Liver (tissue), 9 donors: ENCODE results near the gene PHF21B. TPM values are rescaled to one million over a fixed set of nuclear protein-coding genes. Genes with fewer than 3 reads are reported as not detected.

Source experiments
- DNase-seq: peaks from one replicate; pipeline ENCODE4 v3.0.0-alpha.2; 2017; ENCODE audit warnings: low spot score
- H3K27ac ChIP-seq, 2 donors: one replicate each; pipeline ENCODE4 v1.7.0; 2013; ENCODE audit warnings: inconsistent platforms in 2 of 2, low read length in 2 of 2, control low read depth in 1 of 2, low read depth in 1 of 2, mild to moderate bottlenecking in 1 of 2
- H3K27me3 ChIP-seq, 4 donors: one replicate each; pipeline versions ENCODE4 v1.6.1 to v1.7.0; 2013; ENCODE audit warnings: low read length in 3 of 4, inconsistent platforms in 1 of 4, mild to moderate bottlenecking in 1 of 4, moderate library complexity in 1 of 4; ENCODE audit not compliant: control insufficient read depth in 4 of 4, insufficient read depth in 4 of 4
- H3K36me3 ChIP-seq, 4 donors: one replicate each; pipeline versions ENCODE4 v1.6.1 to v1.7.0; 2013; ENCODE audit warnings: low read length in 3 of 4, mild to moderate bottlenecking in 3 of 4, low read depth in 1 of 4, moderate library complexity in 1 of 4; ENCODE audit not compliant: control insufficient read depth in 4 of 4, insufficient read depth in 3 of 4
- H3K4me1 ChIP-seq, 4 donors: one replicate each; pipeline versions ENCODE4 v1.6.1 to v1.7.0; 2013; ENCODE audit warnings: low read length in 3 of 4, mild to moderate bottlenecking in 3 of 4, moderate library complexity in 1 of 4; ENCODE audit not compliant: control insufficient read depth in 4 of 4, insufficient read depth in 4 of 4
- H3K4me3 ChIP-seq, 3 donors: one replicate each; pipeline versions ENCODE4 v1.6.1 to v1.7.0; 2013; ENCODE audit warnings: low read length in 3 of 3, control low read depth in 1 of 3, low read depth in 1 of 3, mild to moderate bottlenecking in 1 of 3
- H3K9ac ChIP-seq, 2 donors: one replicate each; pipeline ENCODE4 v1.7.0; 2013; ENCODE audit warnings: low read length in 2 of 2, mild to moderate bottlenecking in 2 of 2, moderate library complexity in 2 of 2, control low read depth in 1 of 2, low read depth in 1 of 2
- H3K9me3 ChIP-seq, 4 donors: one replicate each; pipeline versions ENCODE4 v1.6.1 to v1.7.0; 2013; ENCODE audit warnings: low read length in 3 of 4; ENCODE audit not compliant: control insufficient read depth in 4 of 4
- EGR1 ChIP-seq, 2 donors: IDR thresholded peaks; 2 replicates each; pipeline ENCODE4 v1.6.1; 2016 to 2018; ENCODE audit warnings: antibody characterized with exemption in 2 of 2, low read depth in 2 of 2
- FOXA1 ChIP-seq: IDR thresholded peaks from 2 replicates; pipeline ENCODE4 v1.6.1; 2016; ENCODE audit warnings: antibody characterized with exemption
- FOXA2 ChIP-seq: IDR thresholded peaks from 2 replicates; pipeline ENCODE4 v1.6.1; 2016; ENCODE audit warnings: antibody characterized with exemption
- GABPA ChIP-seq, 2 donors: IDR thresholded peaks in 1 of 2; conservative IDR thresholded peaks in 1 of 2; 2 replicates each; pipeline ENCODE4 v1.6.1; 2016; ENCODE audit warnings: antibody characterized with exemption in 2 of 2, mild to moderate bottlenecking in 1 of 2, moderate library complexity in 1 of 2
- HNF4G ChIP-seq: IDR thresholded peaks from 2 replicates; pipeline ENCODE4 v1.6.1; 2016; ENCODE audit warnings: antibody characterized with exemption
- JUND ChIP-seq, 2 donors: IDR thresholded peaks; 2 replicates each; pipeline ENCODE4 v1.6.1; 2016; ENCODE audit warnings: antibody characterized with exemption in 2 of 2
- NR2F2 ChIP-seq: IDR thresholded peaks from 2 replicates; pipeline ENCODE4 v1.6.1; 2016; ENCODE audit warnings: antibody characterized with exemption
- RAD21 ChIP-seq, 2 donors: IDR thresholded peaks; 2 replicates each; pipeline ENCODE4 v1.6.1; 2016; ENCODE audit warnings: antibody characterized with exemption in 2 of 2, mild to moderate bottlenecking in 2 of 2
- RXRA ChIP-seq, 2 donors: IDR thresholded peaks; 2 replicates each; pipeline ENCODE4 v1.6.1; 2017 to 2018; ENCODE audit warnings: antibody characterized with exemption in 2 of 2, mild to moderate bottlenecking in 1 of 2
- SP1 ChIP-seq: IDR thresholded peaks from 2 replicates; pipeline ENCODE4 v1.6.1; 2018; ENCODE audit warnings: antibody characterized with exemption, mild to moderate bottlenecking
- YY1 ChIP-seq: IDR thresholded peaks from 2 replicates; pipeline ENCODE4 v1.6.1; 2016; ENCODE audit warnings: antibody characterized with exemption, mild to moderate bottlenecking
- WGBS: extraction: QIAGEN DNeasy Blood & Tissue Kit; methylation state at CpG from one replicate; pipeline ENCODE4 v1.1.7; 2013; 5-methylcytosine and 5-hydroxymethylcytosine counted together
- polyA plus RNA-seq, 2 donors: library from polyadenylated mRNA; stranded (reverse) in 1 of 2; unstranded in 1 of 2; fragments of 200-250 nt in 1 of 2; fragments of >200 nt in 1 of 2; fragmentation: Nextera tagmentation in 1 of 2; extraction: Ambion mirVana in 1 of 2; gene quantifications; one replicate each; pipeline versions ENCODE4 v1.2.1 to v1.2.3, GENCODE V29; 2013 to 2015
- total RNA-seq, 2 donors: library from RNA; depleted of rRNA; stranded (reverse); fragments of >200 nt; gene quantifications; one replicate each; pipeline ENCODE4 v1.2.3, GENCODE V29; 2014
- TF ChIP-seq, protein P1 (sequence below): fragments of 150-350 bp; IDR thresholded peaks from 2 replicates; pipeline ENCODE4 v1.5.1; 2017; ENCODE audit warnings: improper control_type of control experiment, low read depth, low read length; ENCODE audit not compliant: missing input control
- TF ChIP-seq, protein P2 (sequence below): IDR thresholded peaks from 2 replicates; pipeline ENCODE4 v1.6.1; 2016; ENCODE audit warnings: antibody characterized with exemption
- TF ChIP-seq, protein P3 (sequence below): IDR thresholded peaks from 2 replicates; pipeline ENCODE4 v1.6.1; 2016; ENCODE audit warnings: antibody characterized with exemption
- donor health status: healthy.
- donor health status: healthy.
- donor health status: healthy.
- donor health status: healthy.
- donor health status: healthy.

Gene PHF21B
- total and polyA plus RNA-seq, 4 donors = not detected

DNA sequence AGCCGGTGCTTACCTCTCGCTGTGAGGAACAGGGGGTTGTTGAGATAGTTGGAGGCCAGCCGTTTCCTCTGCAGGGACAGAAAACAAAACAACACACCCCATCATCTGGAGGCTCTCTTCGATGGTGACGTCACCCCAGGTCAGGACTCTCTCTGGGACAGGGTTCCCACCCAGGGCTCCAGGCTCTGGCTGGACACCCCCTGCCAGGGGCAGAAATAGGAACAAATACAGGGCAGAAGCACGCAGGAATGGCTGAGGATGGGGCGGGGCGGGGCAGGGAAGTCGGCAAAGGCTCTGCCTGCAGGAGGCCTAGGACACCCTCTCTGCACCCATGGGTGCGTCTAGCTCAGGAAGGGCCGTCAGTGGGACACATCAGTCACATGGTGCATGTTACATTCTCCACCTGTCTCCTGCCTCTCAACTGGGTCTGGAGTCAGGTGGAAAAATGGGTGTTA is 118.5 kb downstream of the PHF21B start:
- H3K9ac ChIP-seq = no peak overlapping the region
- no peak overlapping the region for H3K4me3 ChIP-seq
- 82% methylated on average over 11 of the region's 11 CpGs for WGBS
- no peaks in the 10 kb centered on the region for H3K9me3 ChIP-seq
- no peaks in the 10 kb centered on the region for H3K27me3 ChIP-seq
- DNase-seq = no peak
- no peaks in the 10 kb centered on the region for H3K4me1 ChIP-seq
- TF ChIP-seq NR2F2 (no peak), EGR1 (IDR thresholded peaks at IDR 0.05; ENCODE audit: low read depth in 2 of 2) (no peak), RAD21 (IDR thresholded peaks at IDR 0.05) (no peak), YY1 (no peak), RXRA (IDR thresholded peaks at IDR 0.05) (no peak), SP1 (no peak), FOXA2 (no peak), HNF4G (no peak)
- TF ChIP-seq, protein P1, sequence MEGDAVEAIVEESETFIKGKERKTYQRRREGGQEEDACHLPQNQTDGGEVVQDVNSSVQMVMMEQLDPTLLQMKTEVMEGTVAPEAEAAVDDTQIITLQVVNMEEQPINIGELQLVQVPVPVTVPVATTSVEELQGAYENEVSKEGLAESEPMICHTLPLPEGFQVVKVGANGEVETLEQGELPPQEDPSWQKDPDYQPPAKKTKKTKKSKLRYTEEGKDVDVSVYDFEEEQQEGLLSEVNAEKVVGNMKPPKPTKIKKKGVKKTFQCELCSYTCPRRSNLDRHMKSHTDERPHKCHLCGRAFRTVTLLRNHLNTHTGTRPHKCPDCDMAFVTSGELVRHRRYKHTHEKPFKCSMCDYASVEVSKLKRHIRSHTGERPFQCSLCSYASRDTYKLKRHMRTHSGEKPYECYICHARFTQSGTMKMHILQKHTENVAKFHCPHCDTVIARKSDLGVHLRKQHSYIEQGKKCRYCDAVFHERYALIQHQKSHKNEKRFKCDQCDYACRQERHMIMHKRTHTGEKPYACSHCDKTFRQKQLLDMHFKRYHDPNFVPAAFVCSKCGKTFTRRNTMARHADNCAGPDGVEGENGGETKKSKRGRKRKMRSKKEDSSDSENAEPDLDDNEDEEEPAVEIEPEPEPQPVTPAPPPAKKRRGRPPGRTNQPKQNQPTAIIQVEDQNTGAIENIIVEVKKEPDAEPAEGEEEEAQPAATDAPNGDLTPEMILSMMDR = no peak
- TF ChIP-seq, protein P2, sequence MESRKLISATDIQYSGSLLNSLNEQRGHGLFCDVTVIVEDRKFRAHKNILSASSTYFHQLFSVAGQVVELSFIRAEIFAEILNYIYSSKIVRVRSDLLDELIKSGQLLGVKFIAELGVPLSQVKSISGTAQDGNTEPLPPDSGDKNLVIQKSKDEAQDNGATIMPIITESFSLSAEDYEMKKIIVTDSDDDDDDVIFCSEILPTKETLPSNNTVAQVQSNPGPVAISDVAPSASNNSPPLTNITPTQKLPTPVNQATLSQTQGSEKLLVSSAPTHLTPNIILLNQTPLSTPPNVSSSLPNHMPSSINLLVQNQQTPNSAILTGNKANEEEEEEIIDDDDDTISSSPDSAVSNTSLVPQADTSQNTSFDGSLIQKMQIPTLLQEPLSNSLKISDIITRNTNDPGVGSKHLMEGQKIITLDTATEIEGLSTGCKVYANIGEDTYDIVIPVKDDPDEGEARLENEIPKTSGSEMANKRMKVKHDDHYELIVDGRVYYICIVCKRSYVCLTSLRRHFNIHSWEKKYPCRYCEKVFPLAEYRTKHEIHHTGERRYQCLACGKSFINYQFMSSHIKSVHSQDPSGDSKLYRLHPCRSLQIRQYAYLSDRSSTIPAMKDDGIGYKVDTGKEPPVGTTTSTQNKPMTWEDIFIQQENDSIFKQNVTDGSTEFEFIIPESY = no peak
- no peaks in the 10 kb centered on the region for H3K36me3 ChIP-seq
- no peak overlapping the region for H3K27ac ChIP-seq

DNA sequence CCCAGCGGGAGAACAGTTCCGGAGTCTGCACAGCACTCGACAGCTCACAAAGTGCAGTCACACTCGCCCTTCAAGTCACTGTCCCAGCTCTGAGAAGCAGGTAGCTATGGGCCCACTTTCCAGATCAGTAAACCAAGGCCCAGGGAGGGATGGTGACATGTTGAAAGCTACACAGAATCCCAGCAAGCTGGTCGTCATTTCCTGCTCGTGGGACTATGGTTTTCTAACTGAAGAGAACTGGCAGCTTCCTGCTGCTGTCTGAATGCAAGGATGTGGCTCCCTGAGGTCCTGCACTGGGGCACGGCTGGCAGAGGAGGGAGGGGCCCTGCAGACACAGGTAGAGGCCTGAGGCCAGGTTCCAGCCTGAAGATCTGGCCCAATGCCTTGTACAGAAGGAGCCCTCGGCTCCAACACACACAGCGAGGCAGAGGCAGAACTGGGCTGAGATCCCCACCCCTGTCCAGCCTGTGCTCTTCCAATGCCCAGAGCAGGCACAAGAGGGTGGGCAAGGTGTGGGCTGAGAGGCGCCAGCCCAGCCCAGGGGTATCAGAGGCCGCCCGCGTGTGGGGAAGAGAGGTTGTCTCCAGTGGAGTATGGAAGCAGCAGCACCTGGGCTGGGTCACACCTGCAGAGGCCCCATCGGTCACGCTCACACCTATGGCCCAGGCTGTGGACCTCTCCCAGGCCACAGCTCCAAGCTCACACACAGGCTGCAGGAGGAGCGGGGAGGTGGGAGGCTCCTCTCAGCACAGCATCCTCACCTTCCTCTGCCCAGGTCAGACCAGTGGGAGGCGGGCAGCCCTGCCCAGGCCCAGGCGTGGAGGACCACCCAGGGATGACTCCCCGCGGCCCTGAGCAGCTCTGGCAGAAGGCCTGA is 119.2 kb downstream of the PHF21B start:
- Histone ChIP-seq H3K27me3 (no peaks in the 10 kb centered on the region), H3K4me3 (no peak overlapping the region), H3K9ac (no peak overlapping the region), H3K4me1 (no peaks in the 10 kb centered on the region), H3K9me3 (no peaks in the 10 kb centered on the region), H3K27ac (no peak overlapping the region), H3K36me3 (no peaks in the 10 kb centered on the region)
- DNase-seq = no peak
- TF ChIP-seq GABPA (IDR thresholded peaks at IDR 0.05 in 1 of 2, conservative IDR thresholded peaks at IDR 0.05 in 1 of 2) = no peak
- no peak for TF ChIP-seq YY1
- TF ChIP-seq RAD21 (IDR thresholded peaks at IDR 0.05) = no peak
- no peak for TF ChIP-seq JUND (IDR thresholded peaks at IDR 0.05)
- TF ChIP-seq FOXA1 = no peak
- no peak for TF ChIP-seq RXRA (IDR thresholded peaks at IDR 0.05)
- no peak for TF ChIP-seq HNF4G
- TF ChIP-seq, protein P3, sequence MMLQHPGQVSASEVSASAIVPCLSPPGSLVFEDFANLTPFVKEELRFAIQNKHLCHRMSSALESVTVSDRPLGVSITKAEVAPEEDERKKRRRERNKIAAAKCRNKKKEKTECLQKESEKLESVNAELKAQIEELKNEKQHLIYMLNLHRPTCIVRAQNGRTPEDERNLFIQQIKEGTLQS = no peak
- no peak for TF ChIP-seq NR2F2
- TF ChIP-seq SP1 = no peak
- 87% methylated on average over 20 of the region's 20 CpGs for WGBS
